ENCODE measurements around the gene TPPP3.

TPPP3 gene

GRCh38 chr16:67425061-67425460 lies 31.8 kb upstream of the TPPP3 start:
- ChIA-PET CTCF (interaction anchor here (0.5 to 6.0 kb wide), 3 partner anchors 40 to 104 kb away, joined by 3 to 50 read pairs (median 4); no protein-coding TSS in a partner anchor), POLR2A (no interaction called here)
- TF ChIP-seq FOXM1 (IDR thresholded peaks at IDR 0.05; ENCODE audit: borderline replicate concordance), result no peak
- TF ChIP-seq LEF1 (IDR thresholded peaks at IDR 0.05; ENCODE audit: borderline replicate concordance), result no peak
- TF ChIP-seq ARNT (IDR thresholded peaks at IDR 0.05), result no peak
- no peak for TF ChIP-seq FOXA1 (IDR thresholded peaks at IDR 0.05)
- TF ChIP-seq ZNF384 (IDR thresholded peaks at IDR 0.05), result no peak
- TF ChIP-seq SP1 (IDR thresholded peaks at IDR 0.05), result no peak
- no peak for TF ChIP-seq SUZ12 (IDR thresholded peaks at IDR 0.05)
- TF ChIP-seq ELF4 (IDR thresholded peaks at IDR 0.05), result no peak
- no peak for TF ChIP-seq HDGF (IDR thresholded peaks at IDR 0.05; ENCODE audit: borderline replicate concordance)
- TF ChIP-seq TARDBP (IDR thresholded peaks at IDR 0.05), result no peak
- no peak for TF ChIP-seq NFRKB (IDR thresholded peaks at IDR 0.05)
- TF ChIP-seq PKNOX1 (IDR thresholded peaks at IDR 0.05), result no peak
- TF ChIP-seq L3MBTL2 (conservative IDR thresholded peaks at IDR 0.05), result no peak
- TF ChIP-seq BHLHE40 (IDR thresholded peaks at IDR 0.05; ENCODE audit: borderline replicate concordance), result no peak
- TF ChIP-seq CTBP1 (IDR thresholded peaks at IDR 0.05; ENCODE audit: borderline replicate concordance), result no peak
- no peak for TF ChIP-seq FOXK2 (IDR thresholded peaks at IDR 0.05)
- no peak for DNase-seq (ENCODE audit: extremely low spot score)

- CTCF ChIA-PET, result interaction anchor here (0.9 to 6.0 kb wide), 2 partner anchors 40 to 51 kb away, joined by 4 to 50 read pairs; no protein-coding TSS in a partner anchor
- POLR2A ChIA-PET, result no interaction called here
- TF ChIP-seq SP1 (IDR thresholded peaks at IDR 0.05) (no peak), CTBP1 (IDR thresholded peaks at IDR 0.05; ENCODE audit: borderline replicate concordance) (no peak), BHLHE40 (IDR thresholded peaks at IDR 0.05; ENCODE audit: borderline replicate concordance) (no peak), ZNF384 (IDR thresholded peaks at IDR 0.05) (no peak), FOXK2 (IDR thresholded peaks at IDR 0.05) (no peak), L3MBTL2 (conservative IDR thresholded peaks at IDR 0.05) (no peak)
- no peak for DNase-seq (ENCODE audit: extremely low spot score)
Observed at GRCh38 chr16:67424261-67424615, 30.9 kb upstream of the TPPP3 start.

DNA sequence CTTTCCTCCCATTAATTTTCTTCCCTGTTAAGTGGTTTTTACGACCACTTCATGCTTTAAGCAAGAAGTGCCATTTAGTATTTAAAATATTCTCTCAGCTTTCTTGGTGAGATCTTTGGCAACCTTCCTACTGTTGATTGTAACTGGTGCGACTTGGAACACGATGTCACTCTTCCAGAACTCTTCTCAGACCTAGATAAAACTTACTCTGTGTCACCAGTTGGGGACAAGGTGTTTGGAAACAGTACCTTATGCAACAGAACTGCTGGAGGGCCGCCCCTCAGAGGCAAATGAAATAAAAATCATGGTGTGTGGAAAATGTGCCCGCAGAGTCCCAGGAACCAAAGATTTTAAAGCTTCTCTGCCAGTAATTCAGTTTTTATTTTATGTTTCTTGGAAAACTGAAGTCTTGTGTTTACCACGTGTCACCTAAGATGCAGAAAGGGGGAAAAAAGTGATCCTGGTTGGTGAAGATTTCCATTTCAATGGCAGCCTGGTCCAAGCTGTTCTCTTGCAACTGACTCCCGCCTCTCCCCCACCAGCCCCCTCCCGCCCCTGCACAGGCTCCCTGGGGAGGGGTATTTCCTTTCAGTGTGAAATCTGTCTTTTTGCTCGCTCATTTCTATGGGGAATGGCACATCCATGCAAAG lies 30.4 kb upstream of the TPPP3 start:
- TF ChIP-seq LEF1 (IDR thresholded peaks at IDR 0.05; ENCODE audit: borderline replicate concordance), result no peak
- TF ChIP-seq CTBP1 (IDR thresholded peaks at IDR 0.05; ENCODE audit: borderline replicate concordance), result no peak
- TF ChIP-seq ELF4 (IDR thresholded peaks at IDR 0.05), result no peak
- no peak for TF ChIP-seq SUZ12 (IDR thresholded peaks at IDR 0.05)
- no peak for TF ChIP-seq L3MBTL2 (conservative IDR thresholded peaks at IDR 0.05)
- TF ChIP-seq PKNOX1 (IDR thresholded peaks at IDR 0.05), result no peak
- no peak for TF ChIP-seq TARDBP (IDR thresholded peaks at IDR 0.05)
- no peak for TF ChIP-seq FOXK2 (IDR thresholded peaks at IDR 0.05)
- no peak for TF ChIP-seq ZNF384 (IDR thresholded peaks at IDR 0.05)
- no peak for TF ChIP-seq SP1 (IDR thresholded peaks at IDR 0.05)
- TF ChIP-seq FOXM1 (IDR thresholded peaks at IDR 0.05; ENCODE audit: borderline replicate concordance), result no peak
- no peak for TF ChIP-seq NFRKB (IDR thresholded peaks at IDR 0.05)
- no peak for TF ChIP-seq ARNT (IDR thresholded peaks at IDR 0.05)
- TF ChIP-seq FOXA1 (IDR thresholded peaks at IDR 0.05), result no peak
- no peak for TF ChIP-seq BHLHE40 (IDR thresholded peaks at IDR 0.05; ENCODE audit: borderline replicate concordance)
- DNase-seq (ENCODE audit: extremely low spot score), result no peak
- ChIA-PET POLR2A (no interaction called here), CTCF (interaction anchor here (6.0 kb wide), 1 partner anchor 41 kb away, joined by 50 read pairs; no protein-coding TSS in a partner anchor)

- POLR2A ChIA-PET, result no interaction called here
- CTCF ChIA-PET, result interaction anchor here (1.4 kb wide), 1 partner anchor 34 kb away, joined by 3 read pairs; no protein-coding TSS in a partner anchor
- no peak for TF ChIP-seq L3MBTL2 (conservative IDR thresholded peaks at IDR 0.05)
- TF ChIP-seq BHLHE40 (IDR thresholded peaks at IDR 0.05; ENCODE audit: borderline replicate concordance), result no peak
- no peak for TF ChIP-seq FOXA1 (IDR thresholded peaks at IDR 0.05)
- no peak for TF ChIP-seq ELF4 (IDR thresholded peaks at IDR 0.05)
- no peak for TF ChIP-seq CTBP1 (IDR thresholded peaks at IDR 0.05; ENCODE audit: borderline replicate concordance)
- no peak for TF ChIP-seq ZNF384 (IDR thresholded peaks at IDR 0.05)
- no peak for TF ChIP-seq LEF1 (IDR thresholded peaks at IDR 0.05; ENCODE audit: borderline replicate concordance)
- TF ChIP-seq TARDBP (IDR thresholded peaks at IDR 0.05), result no peak
- no peak for TF ChIP-seq FOXM1 (IDR thresholded peaks at IDR 0.05; ENCODE audit: borderline replicate concordance)
- no peak for TF ChIP-seq PKNOX1 (IDR thresholded peaks at IDR 0.05)
- TF ChIP-seq SUZ12 (IDR thresholded peaks at IDR 0.05), result no peak
- no peak for TF ChIP-seq FOXK2 (IDR thresholded peaks at IDR 0.05)
- TF ChIP-seq ARNT (IDR thresholded peaks at IDR 0.05), result no peak
- TF ChIP-seq NFRKB (IDR thresholded peaks at IDR 0.05), result no peak
- TF ChIP-seq SP1 (IDR thresholded peaks at IDR 0.05), result no peak
- no peak for TF ChIP-seq HDGF (IDR thresholded peaks at IDR 0.05; ENCODE audit: borderline replicate concordance)
- DNase-seq (ENCODE audit: extremely low spot score), result no peak
Observed at GRCh38 chr16:67423015-67423414, 29.7 kb upstream of the TPPP3 start.

- POLR2A ChIA-PET, result no interaction called here
Observed at GRCh38 chr16:67421030-67421429, 27.7 kb upstream of the TPPP3 start.

More at GRCh38 chr16:67421030-67421429, 27.7 kb upstream of the TPPP3 start:
- DNase-seq (ENCODE audit: extremely low spot score), result no peak
- CTCF ChIA-PET, result interaction anchor here (0.6 kb wide), 1 partner anchor 111 kb away, joined by 3 read pairs; no protein-coding TSS in a partner anchor
- TF ChIP-seq PKNOX1 (IDR thresholded peaks at IDR 0.05) (no peak), FOXM1 (IDR thresholded peaks at IDR 0.05; ENCODE audit: borderline replicate concordance) (no peak), ELF4 (IDR thresholded peaks at IDR 0.05) (no peak), L3MBTL2 (conservative IDR thresholded peaks at IDR 0.05) (no peak), FOXA1 (IDR thresholded peaks at IDR 0.05) (no peak), SUZ12 (IDR thresholded peaks at IDR 0.05) (no peak), ZNF384 (IDR thresholded peaks at IDR 0.05) (no peak), BHLHE40 (IDR thresholded peaks at IDR 0.05; ENCODE audit: borderline replicate concordance) (no peak)

All from HEK293T (cell line).